H1 (cell line): Measurements from ENCODE around the gene RHEB. TPM values are rescaled to one million over a fixed set of nuclear protein-coding genes. Genes with fewer than 3 reads are reported as not detected.

Source experiments
- CTCF ChIA-PET: fragments of 300-600 bp; sonication (Branson Sonifier 250); formaldehyde crosslinking; loops from one replicate; lab custom pipeline; 2021; ENCODE audit not compliant: partially characterized antibody; lab: Charles Lee
- POLR2A ChIA-PET: fragments of 300-600 bp; sonication (Branson Sonifier 250); formaldehyde crosslinking; loops from one replicate; lab custom pipeline; 2021; ENCODE audit warnings: inconsistent platforms; ENCODE audit not compliant: partially characterized antibody; lab: Charles Lee
- DNase-seq, 2 experiments: peaks; one replicate each; pipeline versions ENCODE4 v3.0.0 to v3.0.0-alpha.2; 2010 to 2022; ENCODE audit warnings: low spot score in 2 of 2, low read depth in 1 of 2, mixed read lengths in 1 of 2
- FAIRE-seq: peaks from 2 replicates; lab custom pipeline; 2011; peaks lifted over from hg19 to GRCh38; lab: Jason Lieb, UNC
- H2AFZ ChIP-seq: 2 replicates; pipeline ENCODE4 v1.8.1; 2012; ENCODE audit warnings: low read length, inconsistent platforms
- H2AK5ac ChIP-seq: 2 replicates; pipeline ENCODE4 v1.6.1; 2013; ENCODE audit warnings: low read depth, low read length
- H2BK120ac ChIP-seq: replicated peaks from 2 replicates; pipeline ENCODE3; 2013; ENCODE audit warnings: low read depth, low read length, inconsistent platforms
- H2BK12ac ChIP-seq: 2 replicates; pipeline ENCODE4 v1.6.1; 2013; ENCODE audit warnings: low read depth, low read length
- H2BK15ac ChIP-seq: 2 replicates; pipeline ENCODE4 v1.6.1; 2013; ENCODE audit warnings: low read length
- H2BK20ac ChIP-seq: 2 replicates; pipeline ENCODE4 v1.6.1; 2013; ENCODE audit warnings: low read length
- H2BK5ac ChIP-seq: 2 replicates; pipeline ENCODE4 v1.6.1; 2013; ENCODE audit warnings: low read depth, low read length
- H3K14ac ChIP-seq: 2 replicates; pipeline ENCODE4 v1.6.1; 2013; ENCODE audit warnings: inconsistent platforms; ENCODE audit not compliant: insufficient read length
- H3K18ac ChIP-seq: 2 replicates; pipeline ENCODE4 v1.6.1; 2013; ENCODE audit warnings: low read length; ENCODE audit errors: extremely low read depth
- H3K23ac ChIP-seq: 2 replicates; pipeline ENCODE4 v1.6.1; 2013; ENCODE audit warnings: inconsistent platforms; ENCODE audit not compliant: insufficient read length
- H3K23me2 ChIP-seq: 2 replicates; pipeline ENCODE4 v1.6.1; 2013; ENCODE audit warnings: low read depth, low read length
- H3K27ac ChIP-seq: 2 replicates; pipeline ENCODE4 v1.6.1; 2011; ENCODE audit warnings: low read depth, low read length, inconsistent platforms
- H3K27me3 ChIP-seq, 4 experiments: replicated peaks in 1 of 4; 1 replicate in 1 of 4; 2 replicates in 3 of 4; pipeline versions ENCODE4 v1.6.1 to v1.8.1; 2011 to 2013; ENCODE audit warnings: low read length in 3 of 4, mild to moderate bottlenecking in 3 of 4, inconsistent platforms in 2 of 4, mixed read lengths in 2 of 4, moderate library complexity in 1 of 4; ENCODE audit not compliant: control insufficient read depth in 3 of 4, insufficient read depth in 3 of 4; ENCODE audit errors: extremely low read depth in 1 of 4
- H3K36me3 ChIP-seq, 4 experiments: 2 replicates each; pipeline versions ENCODE4 v1.6.1 to v1.8.1; 2011 to 2013; ENCODE audit warnings: mild to moderate bottlenecking in 4 of 4, low read length in 3 of 4, moderate library complexity in 2 of 4, control low read depth in 1 of 4, inconsistent platforms in 1 of 4; ENCODE audit not compliant: insufficient read depth in 4 of 4, control insufficient read depth in 2 of 4
- H3K4ac ChIP-seq: replicated peaks from 2 replicates; pipeline ENCODE3; 2013; ENCODE audit warnings: low read length, low read depth, mixed read lengths, inconsistent platforms; ENCODE audit not compliant: insufficient read length
- H3K4me1 ChIP-seq, 4 experiments: replicated peaks in 1 of 4; 1 replicate in 1 of 4; 2 replicates in 3 of 4; pipeline versions ENCODE4 v1.6.1 to v1.8.1; 2011 to 2013; ENCODE audit warnings: low read length in 3 of 4, inconsistent platforms in 2 of 4, mixed read lengths in 1 of 4; ENCODE audit not compliant: insufficient read depth in 4 of 4, control insufficient read depth in 3 of 4
- H3K4me2 ChIP-seq, 2 experiments: 2 replicates each; pipeline versions ENCODE4 v1.6.1 to v1.8.1; 2011 to 2013; ENCODE audit warnings: low read depth in 2 of 2, low read length in 2 of 2, control low read depth in 1 of 2, inconsistent platforms in 1 of 2, mild to moderate bottlenecking in 1 of 2; ENCODE audit not compliant: insufficient read depth in 1 of 2
- H3K4me3 ChIP-seq, 4 experiments: fragments of 200-600, 300-600 bp in 1 of 4; sonication (generic), shearing (Covaris generic), sonication (Bioruptor Twin) in 1 of 4; 2 replicates each; pipeline versions ENCODE4 v1.5.1 to v1.8.1; 2011 to 2016; ENCODE audit warnings: low read length in 4 of 4, low read depth in 3 of 4, control low read depth in 2 of 4, inconsistent platforms in 2 of 4, mild to moderate bottlenecking in 2 of 4, mixed read lengths in 1 of 4, moderate library complexity in 1 of 4; ENCODE audit not compliant: insufficient read depth in 2 of 4; ENCODE audit errors: extremely low read depth in 1 of 4
- H3K56ac ChIP-seq: replicated peaks from 2 replicates; pipeline ENCODE3; 2013; ENCODE audit warnings: low read depth, mild to moderate bottlenecking, mixed read lengths, low read length, inconsistent platforms; ENCODE audit not compliant: insufficient read length
- H3K79me1 ChIP-seq: 2 replicates; pipeline ENCODE4 v1.6.1; 2013; ENCODE audit warnings: low read depth, low read length, control low read depth
- H3K79me2 ChIP-seq, 2 experiments: 2 replicates each; pipeline versions ENCODE4 v1.6.1 to v1.8.1; 2012 to 2013; ENCODE audit warnings: low read length in 2 of 2, mild to moderate bottlenecking in 2 of 2, inconsistent platforms in 1 of 2; ENCODE audit not compliant: insufficient read depth in 2 of 2, control insufficient read depth in 1 of 2
- H3K9ac ChIP-seq, 4 experiments: replicated peaks in 1 of 4; 1 replicate in 1 of 4; 2 replicates in 3 of 4; pipeline versions ENCODE4 v1.6.1 to v1.8.1; 2011 to 2013; ENCODE audit warnings: low read depth in 3 of 4, low read length in 3 of 4, control low read depth in 2 of 4, mild to moderate bottlenecking in 2 of 4, moderate library complexity in 2 of 4, inconsistent platforms in 1 of 4; ENCODE audit errors: extremely low read depth in 1 of 4
- H3K9me3 ChIP-seq, 2 experiments: 2 replicates each; pipeline versions ENCODE4 v1.6.1 to v1.8.1; 2012 to 2013; ENCODE audit warnings: mild to moderate bottlenecking in 2 of 2, moderate library complexity in 2 of 2, control low read depth in 1 of 2, inconsistent platforms in 1 of 2, low read depth in 1 of 2, low read length in 1 of 2, mixed read lengths in 1 of 2; ENCODE audit not compliant: insufficient read depth in 2 of 2
- H4K20me1 ChIP-seq, 2 experiments: replicated peaks in 1 of 2; 2 replicates each; pipeline versions ENCODE3 to v1.8.1; 2011 to 2013; ENCODE audit warnings: inconsistent platforms in 2 of 2, low read length in 2 of 2, mild to moderate bottlenecking in 1 of 2; ENCODE audit not compliant: insufficient read depth in 2 of 2, control insufficient read depth in 1 of 2
- H4K5ac ChIP-seq: 2 replicates; pipeline ENCODE4 v1.6.1; 2013; ENCODE audit warnings: low read length, low read depth, mixed read lengths, inconsistent platforms; ENCODE audit not compliant: insufficient read length
- H4K8ac ChIP-seq: 2 replicates; pipeline ENCODE4 v1.8.0; 2013; ENCODE audit warnings: mild to moderate bottlenecking, moderate library complexity, low read length, inconsistent platforms; ENCODE audit not compliant: insufficient read depth; ENCODE audit errors: extremely low read depth
- H4K91ac ChIP-seq: replicated peaks from 2 replicates; pipeline ENCODE3; 2013; ENCODE audit warnings: low read length, mixed read lengths, inconsistent platforms; ENCODE audit not compliant: insufficient read length
- POLR2AphosphoS5 ChIP-seq: IDR thresholded peaks from 2 replicates; pipeline ENCODE4 v1.6.1; 2011; ENCODE audit warnings: low read depth, low read length
- RBBP5 ChIP-seq: IDR thresholded peaks from 2 replicates; pipeline ENCODE4 v1.7.1; 2012; ENCODE audit warnings: low read depth, mild to moderate bottlenecking, inconsistent platforms, low read length, moderate library complexity, borderline replicate concordance
- RFX5 ChIP-seq: IDR thresholded peaks from 2 replicates; pipeline ENCODE4 v1.6.1; 2011; ENCODE audit warnings: low read depth, low read length, improper control_type of control experiment, borderline replicate concordance
- TCF12 ChIP-seq: IDR thresholded peaks from 2 replicates; pipeline ENCODE4 v1.6.1; 2011; ENCODE audit warnings: low read depth, mild to moderate bottlenecking, low read length
- YY1 ChIP-seq: IDR thresholded peaks from 2 replicates; pipeline ENCODE4 v1.6.1; 2011; ENCODE audit warnings: low read depth, mild to moderate bottlenecking, low read length
- WGBS, 2 experiments: shearing (Covaris generic) in 1 of 2; methylation state at CpG; one replicate each; pipeline versions ENCODE4 v1.1.6 to v1.1.7; 2013 to 2015; ENCODE audit warnings: low lambda C conversion rate in 2 of 2, mixed read lengths in 2 of 2, inconsistent platforms in 1 of 2, low coverage in 1 of 2, missing lambda C conversion rate in 1 of 2; ENCODE audit not compliant: insufficient replicate concordance in 2 of 2, insufficient coverage in 1 of 2, insufficient read length in 1 of 2; ENCODE audit errors: extremely low coverage in 1 of 2, missing lambda C conversion rate in 1 of 2; 5-methylcytosine and 5-hydroxymethylcytosine counted together
- polyA plus RNA-seq, 7 experiments: library from polyadenylated mRNA; depleted of rRNA in 3 of 7; stranded (reverse) in 5 of 7; unstranded in 2 of 7; fragments of >200 nt in 5 of 7; fragments of 200-250 nt in 2 of 7; gene quantifications; 1 replicate in 5 of 7; 2 replicates in 1 of 7; 4 replicates in 1 of 7; pipeline versions ENCODE4 v1.2.1 to v1.2.3, GENCODE V29; 2011 to 2013; ENCODE audit warnings: missing spikeins in 2 of 7, mixed read lengths in 2 of 7
- total RNA-seq: library from RNA; stranded (reverse); fragmentation: NEBNext Ultra II Directional; extraction: Animal tissue kit (Norgen Biotek cat#: 25700); gene quantifications from 2 replicates; pipeline ENCODE4 v1.2.1, GENCODE V29; 2021

The RHEB gene
- total and polyA plus RNA-seq, 2 of the 8 experiments (the other 6 are each of a cell fraction or from before 2014, with no cell fraction given), result 60.8 to 132 TPM

GRCh38 chr7:151461096-151461941, 58.4 kb downstream of the RHEB start:
- Histone ChIP-seq H3K56ac (no peak overlapping the region), H3K23me2 (no peaks in the 10 kb centered on the region; the same call in 1 of the 2 replicates), H3K4me3 (no peak overlapping the region), H3K27me3 (no peaks in the 10 kb centered on the region), H2BK120ac (no peak overlapping the region), H3K23ac (no peak overlapping the region), H4K5ac (no peak overlapping the region), H3K36me3 (peaks cover 6 to 27% (median 20%) of the 10 kb centered on the region in 4 experiments), H4K8ac (no peak overlapping the region), H3K27ac (no peak overlapping the region), H3K14ac (no peak overlapping the region), H3K79me1 (no peaks in the 10 kb centered on the region), H2BK20ac (no peak overlapping the region), H4K91ac (peak overlapping the region; percentile 26), H3K4ac (no peak overlapping the region), H3K79me2 (no peaks in the 10 kb centered on the region), H3K9ac (no peak overlapping the region), H4K20me1 (no peaks in the 10 kb centered on the region), H3K9me3 (peaks cover 19 to 34% of the 10 kb centered on the region in 2 experiments), H2AFZ (no peak overlapping the region), H3K18ac (0 out of 2 replicates have a peak overlapping the region, but pooled peaks have one; percentile 6), H2BK12ac (no peak overlapping the region; the same call in 1 of the 2 replicates), H3K4me2 (no peak overlapping the region), H3K4me1 (peaks cover 12 to 28% (median 20%) of the 10 kb centered on the region in 4 experiments), H2BK15ac (no peak overlapping the region), H2AK5ac (peak overlapping the region; percentile 84; the same call in 1 of the 2 replicates), H2BK5ac (no peak overlapping the region)
- ChIA-PET CTCF (interaction anchor here (1.0 to 5.8 kb wide), 11 partner anchors 10 to 298 kb away, joined by 3 to 49 read pairs (median 4); no protein-coding TSS in a partner anchor), POLR2A (interaction anchor here (1.0 to 3.9 kb wide), 9 partner anchors 8 to 58 kb away, joined by 3 to 29 read pairs (median 5); partner anchors contain the start of gene WDR86)
- TF ChIP-seq YY1 (no peak), TCF12 (no peak), RBBP5 (no peak), RFX5 (no peak), POLR2AphosphoS5 (no peak)
- DNase-seq, result no peak
- no peak for FAIRE-seq
- 82% methylated on average over 6 of the region's 6 CpGs; no CpG with 5 or more reads in 1 of the 2 experiments for WGBS, 2 experiments
